Sigmoid colon (tissue), 7 donors: ENCODE measurements around the gene NAA15. TPM values are rescaled to one million over a fixed set of nuclear protein-coding genes. Genes with fewer than 3 reads are reported as not detected.
"Not testable (repeated sequence)": the region's sequence is repeated elsewhere in the genome, so short reads cannot be mapped to it uniquely, and the experiment has no call there.

Source experiments
- DNase-seq: peaks from one replicate; pipeline ENCODE4 v3.0.0-alpha.2; 2019
- H3K27ac ChIP-seq, 4 donors: fragments of 200-600 bp; sonication (generic); one replicate each; pipeline ENCODE4 v1.5.1; 2016 to 2019; ENCODE audit warnings: mild to moderate bottlenecking in 1 of 4
- H3K27me3 ChIP-seq, 3 donors: fragments of 200-600 bp; sonication (generic); one replicate each; pipeline ENCODE4 v1.5.1; 2019; ENCODE audit warnings: mild to moderate bottlenecking in 1 of 3
- H3K36me3 ChIP-seq, 4 donors: fragments of 200-600 bp; sonication (generic); one replicate each; pipeline ENCODE4 v1.5.1; 2016 to 2019
- H3K4me1 ChIP-seq, 4 donors: fragments of 200-600 bp; sonication (generic); one replicate each; pipeline ENCODE4 v1.5.1; 2017 to 2019
- H3K4me3 ChIP-seq, 4 donors: fragments of 200-600 bp; sonication (generic); one replicate each; pipeline ENCODE4 v1.5.1; 2017 to 2019; ENCODE audit warnings: mild to moderate bottlenecking in 2 of 4, moderate library complexity in 1 of 4
- H3K9me3 ChIP-seq, 4 donors: fragments of 200-600 bp in 3 of 4; sonication (generic) in 3 of 4; one replicate each; pipeline versions ENCODE4 v1.5.1 to v1.6.1; 2013 to 2019
- EP300 ChIP-seq, 4 donors: sonication (generic); formaldehyde crosslinking; IDR thresholded peaks; one replicate each; pipeline ENCODE4 v1.6.1; 2017; ENCODE audit warnings: antibody characterized with exemption in 4 of 4
- POLR2A ChIP-seq, 2 donors: fragments of 450-650 bp; IDR thresholded peaks; one replicate each; pipeline ENCODE4 v1.6.1; 2016; ENCODE audit warnings: antibody characterized with exemption in 2 of 2, mild to moderate bottlenecking in 2 of 2, moderate library complexity in 2 of 2
- POLR2AphosphoS5 ChIP-seq, 4 donors: sonication (generic); formaldehyde crosslinking; IDR thresholded peaks; one replicate each; pipeline ENCODE4 v1.6.1; 2017; ENCODE audit warnings: antibody characterized with exemption in 4 of 4
- WGBS, 2 donors: extraction: QIAGEN DNeasy Blood & Tissue Kit; methylation state at CpG; one replicate each; pipeline ENCODE4 v1.1.7; 2013; 5-methylcytosine and 5-hydroxymethylcytosine counted together
- intact Hi-C: fragments of 100-400 bp; cut with DNase I; formaldehyde crosslinking; loops from one replicate; pipeline ENCODE4 v1.15.1; 2023
- polyA plus RNA-seq, 3 donors: library from polyadenylated mRNA; stranded (reverse); fragments of 200-250 nt; gene quantifications; one replicate each; pipeline ENCODE4 v1.2.3, GENCODE V29; 2013
- total RNA-seq, 4 donors: library from RNA; depleted of rRNA; stranded (reverse); fragments of >200 nt; gene quantifications; one replicate each; pipeline ENCODE4 v1.1.0, GENCODE V29; 2016
- TF ChIP-seq, protein P1 (sequence below), 4 experiments: fragments of 450-650 bp in 3 of 4; fragments of 200-600 bp in 1 of 4; IDR thresholded peaks; one replicate each; pipeline ENCODE4 v1.5.1; 2016 to 2019; ENCODE audit warnings: antibody characterized with exemption in 4 of 4, mild to moderate bottlenecking in 3 of 4, moderate library complexity in 2 of 4
- donor health status: healthy with polysubstance abuse.
- donor health status: Bipolar disorder and iron deficiency.
- donor health status: healthy.

The NAA15 gene
- 10 to 100 TPM; 21.6 to 40.3 (median 28.9) TPM for total RNA-seq
- polyA plus RNA-seq, result 10 to 100 TPM in 1 of 3 donors, 1 to 10 TPM in 2; 5.4 to 12.3 (median 7.4) TPM

GRCh38 chr4:139301113-139301820 lies at the start of gene NAA15:
TSS of gene NAA15 (plus strand) at chr4:139301505. CDS start at chr4:139301778, 273 bp downstream.
- intact Hi-C loops, result loop anchor here (2.0 to 10.0 kb wide), 5 partner anchors 124 to 854 kb away; partner anchors contain the start of genes ELF2, MAML3, RAB33B and SETD7
- no peaks in the 10 kb centered on the region for H3K9me3 ChIP-seq
- DNase-seq, result peak; percentile 99
- 0% methylated on average over 61 of the region's 61 CpGs for WGBS, 2 donors
- TF ChIP-seq POLR2A (IDR thresholded peaks at IDR 0.05) (peak; percentile 87), EP300 (IDR thresholded peaks at IDR 0.05) (peak in 1 of 4 donors; percentile 68), POLR2AphosphoS5 (IDR thresholded peaks at IDR 0.05) (peak; percentile 90 to 97 (median 96))
- TF ChIP-seq, protein P1, sequence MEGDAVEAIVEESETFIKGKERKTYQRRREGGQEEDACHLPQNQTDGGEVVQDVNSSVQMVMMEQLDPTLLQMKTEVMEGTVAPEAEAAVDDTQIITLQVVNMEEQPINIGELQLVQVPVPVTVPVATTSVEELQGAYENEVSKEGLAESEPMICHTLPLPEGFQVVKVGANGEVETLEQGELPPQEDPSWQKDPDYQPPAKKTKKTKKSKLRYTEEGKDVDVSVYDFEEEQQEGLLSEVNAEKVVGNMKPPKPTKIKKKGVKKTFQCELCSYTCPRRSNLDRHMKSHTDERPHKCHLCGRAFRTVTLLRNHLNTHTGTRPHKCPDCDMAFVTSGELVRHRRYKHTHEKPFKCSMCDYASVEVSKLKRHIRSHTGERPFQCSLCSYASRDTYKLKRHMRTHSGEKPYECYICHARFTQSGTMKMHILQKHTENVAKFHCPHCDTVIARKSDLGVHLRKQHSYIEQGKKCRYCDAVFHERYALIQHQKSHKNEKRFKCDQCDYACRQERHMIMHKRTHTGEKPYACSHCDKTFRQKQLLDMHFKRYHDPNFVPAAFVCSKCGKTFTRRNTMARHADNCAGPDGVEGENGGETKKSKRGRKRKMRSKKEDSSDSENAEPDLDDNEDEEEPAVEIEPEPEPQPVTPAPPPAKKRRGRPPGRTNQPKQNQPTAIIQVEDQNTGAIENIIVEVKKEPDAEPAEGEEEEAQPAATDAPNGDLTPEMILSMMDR (IDR thresholded peaks at IDR 0.05), result no peak
- peak within 1 kb of the TSS; percentile 87 to 99 (median 96) for H3K4me3 ChIP-seq
- H3K36me3 ChIP-seq, result peaks cover 0 to 8% (median 0%) of the 10 kb centered on the region in 4 donors
- peaks cover 0 to 60% (median 35%) of the 10 kb centered on the region in 4 donors for H3K4me1 ChIP-seq
- no peaks in the 10 kb centered on the region for H3K27me3 ChIP-seq
- H3K27ac ChIP-seq, result peak within 1 kb of the TSS; percentile 93 to 98 (median 96)

GRCh38 chr4:139253046-139253445 lies 48.3 kb upstream of the NAA15 start:
- H3K36me3 ChIP-seq, result no peaks in the 10 kb centered on the region
- no peaks in the 10 kb centered on the region for H3K4me1 ChIP-seq
- no peak overlapping the region for H3K4me3 ChIP-seq
- no peak overlapping the region for H3K27ac ChIP-seq
- H3K9me3 ChIP-seq, result no peaks in the 10 kb centered on the region
- intact Hi-C loops, result no loop called here
- DNase-seq, result no peak
- no peaks in the 10 kb centered on the region for H3K27me3 ChIP-seq
- TF ChIP-seq POLR2AphosphoS5 (IDR thresholded peaks at IDR 0.05), result no peak
- TF ChIP-seq EP300 (IDR thresholded peaks at IDR 0.05), result no peak
- TF ChIP-seq, protein P1 (IDR thresholded peaks at IDR 0.05), result no peak
- TF ChIP-seq POLR2A (IDR thresholded peaks at IDR 0.05), result no peak

DNA sequence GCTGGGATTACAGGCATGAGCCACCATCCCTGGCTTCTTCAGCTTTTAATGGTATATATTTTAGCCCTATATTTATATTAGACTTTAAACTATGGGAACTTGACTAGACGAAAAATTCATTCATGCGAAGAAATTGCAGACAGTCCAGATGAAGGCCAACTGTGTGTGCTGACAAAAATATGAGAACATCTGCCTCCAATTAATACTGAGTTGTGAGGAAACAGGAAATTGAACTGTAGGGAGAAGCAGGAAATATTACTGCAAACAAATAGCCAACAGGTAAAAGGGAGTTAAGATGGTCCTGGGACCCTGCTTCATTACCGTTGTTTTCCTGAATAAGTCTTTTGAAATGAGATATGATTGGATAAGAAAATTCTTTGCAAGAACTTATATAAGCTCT lies 47.6 kb upstream of the NAA15 start:
- no peaks in the 10 kb centered on the region for H3K4me1 ChIP-seq
- H3K36me3 ChIP-seq, result no peaks in the 10 kb centered on the region
- H3K27ac ChIP-seq, result no peak overlapping the region
- no peaks in the 10 kb centered on the region for H3K27me3 ChIP-seq
- no peak overlapping the region for H3K4me3 ChIP-seq
- intact Hi-C loops, result no loop called here
- DNase-seq, result no peak
- no peak for TF ChIP-seq POLR2AphosphoS5 (IDR thresholded peaks at IDR 0.05)
- TF ChIP-seq EP300 (IDR thresholded peaks at IDR 0.05), result no peak
- TF ChIP-seq, protein P1 (IDR thresholded peaks at IDR 0.05), result no peak
- TF ChIP-seq POLR2A (IDR thresholded peaks at IDR 0.05), result no peak
- no peaks in the 10 kb centered on the region for H3K9me3 ChIP-seq
- WGBS, 2 donors, result 85 to 88% methylated on average over 3 of the region's 3 CpGs

DNA sequence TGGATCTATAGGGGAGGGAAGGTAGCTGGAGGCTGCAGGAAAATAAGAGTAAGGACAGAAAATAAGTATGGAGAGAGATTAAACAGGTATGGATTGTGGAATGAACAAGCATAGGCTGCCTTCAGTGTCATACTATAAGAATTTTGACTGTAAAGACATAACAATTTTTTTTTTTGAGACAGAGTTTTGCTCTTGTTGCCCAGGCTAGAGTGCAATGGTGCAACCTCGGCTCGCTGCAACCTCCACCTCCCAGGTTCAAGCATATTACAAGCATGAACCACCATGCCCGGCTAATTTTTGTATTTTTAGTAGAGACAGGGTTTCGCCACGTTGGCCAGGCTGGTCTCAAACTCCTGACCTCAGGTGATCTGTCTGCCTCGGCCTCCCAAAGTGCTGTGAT lies 45.7 kb upstream of the NAA15 start:
- WGBS, 2 donors, result 93 to 95% methylated on average over 6 of the region's 6 CpGs

DNA sequence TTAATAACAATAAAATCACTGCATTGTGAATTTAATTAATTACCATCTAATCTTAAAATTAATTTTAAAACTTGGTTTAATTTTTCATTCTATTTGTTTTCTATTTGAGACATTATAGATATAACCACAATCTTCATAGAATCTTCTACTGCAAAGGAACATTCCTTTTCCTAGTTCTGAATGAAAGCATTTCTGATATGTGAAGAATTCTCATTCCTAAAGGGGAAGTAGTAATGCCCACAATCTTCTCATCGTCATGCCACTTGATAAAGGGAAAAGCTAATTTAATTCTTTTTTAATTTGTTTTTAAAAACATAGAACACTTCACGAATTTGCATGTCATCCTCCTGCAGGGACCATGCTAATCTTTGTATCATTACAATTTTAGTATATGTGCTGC lies 45.0 kb upstream of the NAA15 start:
- no peaks in the 10 kb centered on the region for H3K9me3 ChIP-seq
- no peak overlapping the region for H3K4me3 ChIP-seq
- 71 to 78% methylated on average over 2 of the region's 2 CpGs for WGBS, 2 donors
- no peak overlapping the region for H3K27ac ChIP-seq
- intact Hi-C loops, result no loop called here
- DNase-seq, result no peak
- no peaks in the 10 kb centered on the region for H3K27me3 ChIP-seq
- no peaks in the 10 kb centered on the region for H3K4me1 ChIP-seq
- TF ChIP-seq POLR2AphosphoS5 (IDR thresholded peaks at IDR 0.05), result no peak
- H3K36me3 ChIP-seq, result no peaks in the 10 kb centered on the region

More for the DNA sequence above, 45.7 kb upstream of the NAA15 start:
- H3K27me3 ChIP-seq, H3K36me3 ChIP-seq, H3K4me3 ChIP-seq, H3K4me1 ChIP-seq, H3K27ac ChIP-seq, DNase-seq, H3K9me3 ChIP-seq, intact Hi-C loops: not testable (repeated sequence)
